Measurements from ENCODE around the gene ZG16. TPM values are rescaled to one million over a fixed set of nuclear protein-coding genes. Genes with fewer than 3 reads are reported as not detected.

The ZG16 gene
- total and polyA plus RNA-seq, 2 of the 8 experiments (the other 6 are each of a cell fraction or from before 2014, with no cell fraction given) = not detected

- TF ChIP-seq NRF1 (IDR thresholded peaks at IDR 0.05; ENCODE audit: low read depth, low read length) (no peak), MAFK (IDR thresholded peaks at IDR 0.05; ENCODE audit: low read depth, low read length) (no peak), CBX5 (IDR thresholded peaks at IDR 0.05; ENCODE audit: low read depth, low read length) (no peak), SRF (IDR thresholded peaks at IDR 0.05; ENCODE audit: low read depth, low read length) (no peak)
These were observed 40.0 kb downstream of the ZG16 start (continued) for GRCh38 chr16:29818082-29818481.
